Subcutaneous abdominal adipose tissue (tissue), 5 donors: ENCODE results near the gene UXS1.

Source experiments
- H3K27ac ChIP-seq: one replicate; pipeline ENCODE4 v1.7.0; 2013; ENCODE audit warnings: low read depth, mild to moderate bottlenecking, inconsistent platforms, low read length, moderate library complexity
- H3K27me3 ChIP-seq, 5 donors: one replicate each; pipeline ENCODE4 v1.7.0; 2013; ENCODE audit warnings: low read length in 5 of 5, inconsistent platforms in 1 of 5; ENCODE audit not compliant: control insufficient read depth in 5 of 5, insufficient read depth in 4 of 5
- H3K36me3 ChIP-seq, 5 donors: one replicate each; pipeline ENCODE4 v1.7.0; 2013; ENCODE audit warnings: low read length in 5 of 5; ENCODE audit not compliant: control insufficient read depth in 5 of 5, insufficient read depth in 5 of 5
- H3K4me1 ChIP-seq, 5 donors: one replicate each; pipeline ENCODE4 v1.7.0; 2013; ENCODE audit warnings: low read length in 5 of 5, mild to moderate bottlenecking in 3 of 5, moderate library complexity in 1 of 5; ENCODE audit not compliant: control insufficient read depth in 5 of 5, insufficient read depth in 5 of 5
- H3K4me3 ChIP-seq, 5 donors: one replicate each; pipeline ENCODE4 v1.7.0; 2013; ENCODE audit warnings: low read length in 5 of 5, low read depth in 1 of 5
- H3K9ac ChIP-seq, 5 donors: one replicate each; pipeline ENCODE4 v1.7.0; 2013; ENCODE audit warnings: low read length in 5 of 5, mild to moderate bottlenecking in 4 of 5, moderate library complexity in 3 of 5
- H3K9me3 ChIP-seq, 5 donors: one replicate each; pipeline ENCODE4 v1.7.0; 2013; ENCODE audit warnings: low read length in 5 of 5; ENCODE audit not compliant: control insufficient read depth in 5 of 5
- donor health status: healthy.
- donor health status: healthy.
- donor health status: healthy.
- donor health status: healthy.
- donor health status: healthy.

UXS1 gene

DNA sequence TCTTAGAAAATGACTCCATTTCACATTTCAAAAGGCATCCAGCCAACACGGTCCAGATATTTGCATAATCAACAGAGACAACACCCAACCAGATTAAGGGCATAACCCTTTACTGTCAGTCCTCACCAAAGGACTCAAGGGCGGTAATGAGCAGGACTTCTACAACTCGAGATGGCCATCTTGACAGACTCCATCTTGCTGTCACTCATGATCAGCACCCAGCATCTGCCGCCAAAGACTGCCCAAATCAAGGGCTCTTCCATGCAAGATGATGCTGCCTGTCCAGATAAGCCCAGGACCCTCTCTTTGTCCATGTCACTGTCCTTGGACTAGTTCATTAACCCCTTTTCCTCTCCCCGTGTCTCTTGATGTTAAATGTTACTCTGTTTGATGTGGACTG, 77.9 kb downstream of the UXS1 start:
- Histone ChIP-seq H3K9me3 (no peaks in the 10 kb centered on the region), H3K36me3 (peaks cover 0 to 50% (median 39%) of the 10 kb centered on the region in 5 donors), H3K27me3 (no peaks in the 10 kb centered on the region), H3K4me1 (no peaks in the 10 kb centered on the region), H3K27ac (no peak overlapping the region), H3K4me3 (no peak overlapping the region), H3K9ac (no peak overlapping the region)

DNA sequence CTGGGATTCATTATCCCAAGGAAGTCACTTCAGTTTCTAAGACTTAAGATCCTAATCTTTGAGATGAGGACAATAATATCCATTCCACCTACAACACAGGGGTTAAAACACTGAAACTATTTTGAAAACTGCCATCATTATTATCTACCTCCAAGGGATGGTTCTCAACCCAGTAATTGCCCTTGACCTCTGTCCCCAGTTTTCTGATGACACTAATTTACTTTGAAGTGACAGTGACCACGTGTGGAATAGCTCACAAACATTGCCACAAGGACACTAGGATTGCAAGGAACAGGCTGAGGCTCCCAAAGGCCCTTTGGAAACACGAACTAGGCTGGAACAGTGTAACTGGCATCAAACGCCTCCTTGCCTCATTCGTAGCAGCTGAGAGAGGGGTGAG, 78.4 kb downstream of the UXS1 start:
- Histone ChIP-seq H3K27me3 (no peaks in the 10 kb centered on the region), H3K4me1 (no peaks in the 10 kb centered on the region), H3K9me3 (no peaks in the 10 kb centered on the region), H3K36me3 (peaks cover 0 to 52% (median 41%) of the 10 kb centered on the region in 5 donors), H3K4me3 (no peak overlapping the region), H3K27ac (no peak overlapping the region), H3K9ac (no peak overlapping the region)

DNA sequence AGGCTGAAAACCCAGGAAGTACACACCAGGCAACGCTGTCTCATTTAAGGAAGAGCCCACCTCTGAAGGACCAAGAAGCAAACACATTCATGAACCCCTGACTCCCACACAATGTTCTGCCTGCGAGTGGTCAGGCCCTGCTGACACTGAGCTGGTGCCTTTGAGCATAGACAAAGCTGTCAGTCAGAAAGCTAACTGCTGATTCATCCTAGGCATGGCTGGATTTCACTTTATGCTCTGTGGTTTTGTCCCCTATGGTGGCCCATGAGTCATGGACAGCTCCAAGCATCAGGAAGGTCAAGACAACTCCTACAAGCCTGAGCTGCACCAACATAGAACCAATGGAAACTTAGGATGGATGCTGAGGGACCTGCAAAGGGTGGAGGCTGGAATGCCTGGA, 78.9 kb downstream of the UXS1 start:
- Histone ChIP-seq H3K4me3 (no peak overlapping the region), H3K27me3 (no peaks in the 10 kb centered on the region), H3K27ac (no peak overlapping the region), H3K9ac (no peak overlapping the region), H3K4me1 (no peaks in the 10 kb centered on the region), H3K36me3 (peaks cover 0 to 52% (median 39%) of the 10 kb centered on the region in 5 donors), H3K9me3 (no peaks in the 10 kb centered on the region)

DNA sequence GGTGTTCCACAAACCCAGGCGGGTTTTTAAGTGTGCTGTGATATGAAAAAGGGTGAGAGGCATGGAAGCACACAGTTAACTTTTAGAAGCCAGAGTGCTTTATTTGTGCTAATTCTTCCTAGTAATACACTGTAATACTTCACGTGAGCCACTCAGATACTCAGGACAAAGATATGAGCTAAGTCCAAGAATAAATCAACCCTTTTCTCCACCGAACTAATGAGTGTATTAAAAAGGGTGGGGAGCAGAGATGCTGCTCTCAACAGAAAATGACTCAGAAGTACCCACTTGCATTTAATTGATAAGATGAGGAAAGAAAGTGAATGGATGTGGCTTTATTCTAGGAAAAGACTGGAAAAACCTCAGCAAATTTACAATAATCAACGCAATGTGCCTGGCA, 79.9 kb downstream of the UXS1 start:
- H3K4me1 ChIP-seq: peaks cover 0 to 2% (median 0%) of the 10 kb centered on the region in 5 donors
- no peaks in the 10 kb centered on the region for H3K9me3 ChIP-seq
- no peak overlapping the region for H3K27ac ChIP-seq
- peaks cover 0 to 52% (median 35%) of the 10 kb centered on the region in 5 donors for H3K36me3 ChIP-seq
- no peak overlapping the region for H3K9ac ChIP-seq
- H3K4me3 ChIP-seq: no peak overlapping the region
- no peaks in the 10 kb centered on the region for H3K27me3 ChIP-seq

DNA sequence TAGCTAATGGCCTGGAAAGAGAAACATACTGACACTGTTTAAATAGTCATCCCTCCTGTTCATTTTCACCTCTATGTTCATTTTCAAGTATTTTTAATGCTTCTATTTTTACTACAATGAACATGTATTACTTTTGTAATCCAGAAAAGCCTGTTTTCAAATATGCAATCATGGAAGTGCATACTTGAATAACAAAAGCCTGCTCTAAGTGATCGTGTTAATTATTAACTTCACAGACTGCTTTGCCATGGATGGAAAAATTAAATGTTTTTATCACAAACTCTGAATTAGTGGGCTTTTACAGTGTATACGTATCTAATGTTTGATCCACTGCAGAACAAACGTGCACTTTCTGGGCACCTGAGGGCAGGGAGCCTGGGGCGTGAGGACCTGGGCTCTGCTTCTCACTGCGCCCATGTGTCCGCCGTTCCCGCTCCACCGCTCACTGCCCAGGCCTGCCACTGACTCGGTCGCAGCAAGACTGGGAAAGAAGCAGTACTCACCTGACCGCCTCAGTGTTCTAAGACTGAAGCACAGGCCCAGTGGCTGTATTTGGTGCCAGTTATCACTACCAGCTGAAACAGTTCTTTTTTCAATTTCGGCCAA, 80.6 kb downstream of the UXS1 start:
- peaks cover 0 to 2% (median 0%) of the 10 kb centered on the region in 5 donors for H3K4me1 ChIP-seq
- no peak overlapping the region for H3K4me3 ChIP-seq
- peaks cover 0 to 55% (median 33%) of the 10 kb centered on the region in 5 donors for H3K36me3 ChIP-seq
- H3K9me3 ChIP-seq: no peaks in the 10 kb centered on the region
- H3K27ac ChIP-seq: no peak overlapping the region
- H3K27me3 ChIP-seq: no peaks in the 10 kb centered on the region
- H3K9ac ChIP-seq: no peak overlapping the region

DNA sequence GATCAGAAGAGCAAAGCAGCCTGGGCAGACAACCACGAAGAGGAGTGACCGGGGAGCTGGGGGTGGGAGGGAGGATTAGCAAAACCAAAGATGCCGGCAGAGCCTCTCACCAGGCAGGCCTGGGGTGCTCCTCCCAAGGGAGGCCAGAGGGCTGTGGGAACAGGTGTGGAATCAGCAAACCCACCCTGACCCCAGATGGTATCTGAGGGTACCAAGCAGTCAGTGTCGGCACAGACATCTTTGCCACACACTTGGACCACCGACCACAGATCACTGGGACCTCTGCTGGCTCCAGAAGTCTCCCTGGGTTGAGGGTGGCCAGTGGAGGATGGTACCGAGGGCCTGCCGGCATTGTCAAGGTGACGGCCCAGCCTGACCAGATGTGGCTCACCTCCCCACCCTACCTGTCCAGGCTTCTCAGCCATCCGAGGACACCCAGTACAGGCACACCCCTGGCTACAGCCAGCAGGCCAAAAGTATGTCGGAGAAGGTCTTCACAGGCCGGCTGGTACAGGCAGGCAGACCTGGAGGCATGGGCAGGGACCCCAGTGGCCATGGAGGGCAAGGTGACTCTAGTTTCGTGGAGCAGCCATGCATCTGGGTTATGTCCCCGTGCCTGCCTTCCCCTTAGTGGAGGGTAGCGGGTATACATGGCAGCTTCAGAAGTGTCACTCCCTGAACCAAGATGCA, 82.1 kb downstream of the UXS1 start:
- H3K9ac ChIP-seq: no peak overlapping the region
- no peaks in the 10 kb centered on the region for H3K9me3 ChIP-seq
- H3K4me3 ChIP-seq: no peak overlapping the region
- H3K27ac ChIP-seq: no peak overlapping the region
- H3K4me1 ChIP-seq: peaks cover 0 to 4% (median 0%) of the 10 kb centered on the region in 5 donors
- no peaks in the 10 kb centered on the region for H3K27me3 ChIP-seq
- H3K36me3 ChIP-seq: peaks cover 0 to 52% (median 32%) of the 10 kb centered on the region in 5 donors

DNA sequence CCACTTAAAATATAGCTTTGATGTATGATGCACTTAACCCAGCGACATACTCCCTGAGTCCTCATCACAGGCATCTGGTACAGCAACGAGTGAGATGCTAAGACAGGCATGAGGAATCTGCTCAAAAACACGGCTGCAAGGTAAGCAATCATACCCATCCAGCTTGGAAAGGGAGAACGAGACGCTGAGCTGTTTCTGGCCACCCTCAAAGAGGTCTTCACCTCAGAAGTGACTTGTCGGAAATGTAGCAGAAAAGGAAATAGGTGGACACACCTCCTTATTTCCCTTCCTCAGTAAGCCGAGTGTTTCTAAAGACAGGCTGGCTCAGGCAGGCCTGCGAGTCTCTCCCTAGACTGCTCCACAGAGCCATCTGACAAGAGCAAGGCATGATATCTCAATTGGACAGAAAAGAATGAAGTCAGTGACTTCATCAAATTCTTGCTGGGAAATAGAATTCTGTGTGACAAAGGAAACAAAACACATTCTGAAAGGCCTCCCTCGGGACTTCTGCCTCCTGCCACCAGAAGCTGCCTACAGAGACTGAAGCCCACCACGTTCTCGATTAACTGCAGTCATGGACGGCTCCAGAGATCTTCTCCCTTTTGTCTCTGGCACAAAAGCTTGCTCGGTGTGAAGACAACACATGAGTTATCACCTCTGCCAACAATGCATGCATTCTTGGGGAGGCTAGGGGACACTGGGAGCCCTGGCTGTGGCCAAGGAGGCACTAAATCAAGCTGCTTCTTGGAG, 84.3 kb downstream of the UXS1 start:
- Histone ChIP-seq H3K9ac (no peak overlapping the region), H3K36me3 (peaks cover 0 to 51% (median 39%) of the 10 kb centered on the region in 5 donors), H3K4me1 (peaks cover 0 to 4% (median 0%) of the 10 kb centered on the region in 5 donors), H3K27me3 (no peaks in the 10 kb centered on the region), H3K4me3 (no peak overlapping the region), H3K9me3 (no peaks in the 10 kb centered on the region), H3K27ac (no peak overlapping the region)

DNA sequence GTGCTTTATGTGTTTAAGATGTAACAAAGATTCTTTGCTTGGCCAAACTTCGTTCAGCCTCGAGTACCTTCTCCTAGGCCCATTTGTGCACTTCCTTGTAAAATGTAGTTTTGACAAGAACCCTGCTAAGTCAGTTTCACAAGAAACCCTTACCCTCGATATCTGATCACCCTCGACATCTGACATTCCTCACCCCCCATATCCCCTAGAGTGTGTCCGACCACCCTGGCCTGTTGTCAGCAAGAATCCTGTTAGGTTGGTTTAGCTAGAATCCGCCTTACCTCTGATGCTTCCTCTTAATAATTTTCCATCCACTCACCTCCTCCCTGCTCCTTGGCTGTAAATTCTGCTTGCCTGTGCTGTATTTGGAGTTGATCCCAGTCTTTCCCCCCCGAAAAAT, 85.3 kb downstream of the UXS1 start:
- Histone ChIP-seq H3K9me3 (no peaks in the 10 kb centered on the region), H3K4me1 (peaks cover 0 to 4% (median 0%) of the 10 kb centered on the region in 5 donors), H3K36me3 (peaks cover 0 to 50% (median 39%) of the 10 kb centered on the region in 5 donors), H3K4me3 (no peak overlapping the region), H3K27me3 (no peaks in the 10 kb centered on the region), H3K9ac (no peak overlapping the region), H3K27ac (no peak overlapping the region)

DNA sequence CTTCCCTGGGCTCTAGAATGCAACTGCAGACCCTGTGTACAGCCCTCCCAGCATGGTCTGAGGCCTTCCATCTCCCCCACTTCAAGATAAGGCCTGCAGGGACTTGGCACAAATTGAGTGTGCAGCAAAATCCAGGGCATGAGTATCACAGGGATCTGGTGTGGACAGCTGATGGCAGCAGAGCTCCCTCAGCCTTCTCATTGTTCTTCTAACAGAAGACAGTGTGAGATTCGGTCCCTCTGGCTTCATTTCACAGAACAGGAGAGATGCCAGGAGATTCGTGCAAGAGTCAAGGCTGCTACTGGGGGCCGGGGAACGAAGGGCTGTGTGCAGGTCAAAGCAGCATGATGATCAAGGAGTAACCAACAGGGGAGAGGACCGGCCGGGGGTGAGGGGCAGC, 85.8 kb downstream of the UXS1 start:
- Histone ChIP-seq H3K4me3 (no peak overlapping the region), H3K27me3 (no peaks in the 10 kb centered on the region), H3K27ac (no peak overlapping the region), H3K9me3 (no peaks in the 10 kb centered on the region), H3K9ac (no peak overlapping the region), H3K4me1 (peaks cover 0 to 4% (median 0%) of the 10 kb centered on the region in 5 donors), H3K36me3 (peaks cover 0 to 47% (median 39%) of the 10 kb centered on the region in 5 donors)
